K562 (cell line): ENCODE data around the gene CBFA2T2. TPM values are rescaled to one million over a fixed set of nuclear protein-coding genes. Genes with fewer than 3 reads are reported as not detected.

ENCODE experiments used
- AFF4 ChIP-seq: sonication (generic); formaldehyde crosslinking; IDR thresholded peaks from 2 replicates; pipeline ENCODE4 v1.8.0; 2023; ENCODE audit warnings: mild to moderate bottlenecking, missing genetic modification reagents
- ATF7 ChIP-seq: fragments of 450-650 bp; IDR thresholded peaks from 2 replicates; pipeline ENCODE4 v1.7.1; 2014; ENCODE audit warnings: mild to moderate bottlenecking, moderate library complexity
- CBFA2T2 ChIP-seq: fragments of 450-650 bp; conservative IDR thresholded peaks from 2 replicates; pipeline ENCODE4 v1.6.1; 2017; ENCODE audit warnings: mild to moderate bottlenecking
- E2F6 ChIP-seq, 2 experiments: IDR thresholded peaks; 2 replicates each; pipeline ENCODE4 v1.6.1; 2011; ENCODE audit warnings: borderline replicate concordance in 1 of 2, control low read depth in 1 of 2, low read depth in 1 of 2, low read length in 1 of 2, mild to moderate bottlenecking in 1 of 2, mixed read lengths in 1 of 2, moderate library complexity in 1 of 2; ENCODE audit not compliant: insufficient read depth in 1 of 2, insufficient read length in 1 of 2, poor library complexity in 1 of 2, severe bottlenecking in 1 of 2; ENCODE audit errors: extremely low read depth in 1 of 2
- ETV6 ChIP-seq, 3 experiments: fragments of 150-350 bp in 1 of 3; sonication (generic) in 1 of 3; formaldehyde crosslinking in 1 of 3; IDR thresholded peaks; 2 replicates each; pipeline versions ENCODE4 v1.6.1 to v1.8.0; 2014 to 2022; ENCODE audit warnings: borderline replicate concordance in 2 of 3, low read depth in 2 of 3, antibody characterized with exemption in 1 of 3, low read length in 1 of 3, mild to moderate bottlenecking in 1 of 3, missing genetic modification reagents in 1 of 3
- FOXK2 ChIP-seq, 2 experiments: fragments of 450-650 bp; IDR thresholded peaks in 1 of 2; conservative IDR thresholded peaks in 1 of 2; 2 replicates each; pipeline ENCODE4 v1.6.1; 2016; ENCODE audit warnings: low read depth in 2 of 2, mild to moderate bottlenecking in 1 of 2
- KDM2B ChIP-seq: fragments of 250-450 bp; sonication (Bioruptor Pico); IDR thresholded peaks from 2 replicates; pipeline ENCODE4 v1.8.0; 2021; ENCODE audit warnings: mild to moderate bottlenecking, moderate library complexity
- ZBTB12 ChIP-seq: fragments of 250-450 bp; sonication (Bioruptor Pico); IDR thresholded peaks from 2 replicates; pipeline ENCODE4 v1.4.0; 2020
- ZNF165 ChIP-seq: fragments of 250-450 bp; sonication (Bioruptor Pico); IDR thresholded peaks from 2 replicates; pipeline ENCODE4 v1.4.0; 2020; ENCODE audit warnings: borderline replicate concordance
- ZNF445 ChIP-seq: fragments of 250-450 bp; sonication (Bioruptor Pico); IDR thresholded peaks from 2 replicates; pipeline ENCODE4 v1.4.0; 2020; ENCODE audit warnings: low read depth, mild to moderate bottlenecking, moderate library complexity
- ZNF449 ChIP-seq: fragments of 250-450 bp; sonication (Bioruptor Pico); IDR thresholded peaks from 2 replicates; pipeline ENCODE4 v1.8.0; 2022; ENCODE audit warnings: moderate library complexity, mild to moderate bottlenecking, inconsistent platforms
- ZNF592 ChIP-seq: fragments of 450-650 bp; IDR thresholded peaks from 2 replicates; pipeline ENCODE4 v1.6.1; 2017; ENCODE audit warnings: antibody characterized with exemption, mild to moderate bottlenecking
- polyA plus RNA-seq, 8 experiments: library from polyadenylated mRNA; depleted of rRNA in 4 of 8; stranded (reverse) in 5 of 8; unstranded in 3 of 8; fragments of >200 nt; fragmentation: Nextera tagmentation in 2 of 8; fragmentation: Illumina TruSeq in 1 of 8; extraction: Ambion mirVana in 2 of 8; extraction: Trizol in 1 of 8; gene quantifications; 2 replicates each; pipeline versions ENCODE4 v1.2.1 to v1.2.3, GENCODE V29; 2011 to 2014; ENCODE audit warnings: inconsistent platforms in 1 of 8, missing spikeins in 1 of 8
- total RNA-seq, 7 experiments: library from RNA; depleted of rRNA in 6 of 7; stranded (reverse); fragments of >200 nt in 6 of 7; fragmentation: Illumina TruSeq in 2 of 7; extraction: Trizol in 2 of 7; gene quantifications; 2 replicates each; pipeline versions ENCODE4 v1.2.1 to v1.2.3, GENCODE V29; 2011 to 2021; ENCODE audit warnings: low replicate concordance in 1 of 7

Gene CBFA2T2
- total and polyA plus RNA-seq, 9 of the 15 experiments (the other 6 are each of a cell fraction or from before 2014, with no cell fraction given): 0.27 to 9.6 (median 5.8) TPM

- TF ChIP-seq AFF4 (CRISPR knock-in tag) (peak; percentile 55; the same call in 1 of the 2 replicates), ATF7 (peak; percentile 51; the same call in 1 of the 2 replicates), ZNF592 (peak; percentile 57; the same call in 1 of the 2 replicates), E2F6 (IDR thresholded peaks at IDR 0.05; ENCODE audit: borderline replicate concordance in 1 of 2, extremely low read depth in 1 of 2, insufficient read depth in 1 of 2, insufficient read length in 1 of 2, low read depth in 1 of 2, low read length in 1 of 2, poor library complexity in 1 of 2, severe bottlenecking in 1 of 2) (peak; percentile 86 to 98), CBFA2T2 (no peak), ETV6 (IDR thresholded peaks at IDR 0.05; ENCODE audit: borderline replicate concordance in 1 of 2, low read depth in 2 of 2, low read length in 1 of 2) (no peak), ETV6 (CRISPR knock-in tag; IDR thresholded peaks at IDR 0.05; ENCODE audit: borderline replicate concordance) (no peak), ZNF449 (no peak), ZNF165 (CRISPR knock-in tag) (no peak), KDM2B (CRISPR knock-in tag) (no peak), ZNF445 (no peak), FOXK2 (conservative IDR thresholded peaks at IDR 0.05 in 1 of 2, IDR thresholded peaks at IDR 0.05 in 1 of 2; ENCODE audit: low read depth in 2 of 2) (no peak), ZBTB12 (peak; percentile 55)
These were observed 196.4 kb downstream of the CBFA2T2 start, which contains the start of gene E2F1 (continued) for GRCh38 chr20:33686100-33686983.
